Aorta (tissue), 5 donors: Measurements from ENCODE around the gene CTTN. TPM values are rescaled to one million over a fixed set of nuclear protein-coding genes. Genes with fewer than 3 reads are reported as not detected.

Experiments used
- ATAC-seq: fragments of 200-7000 bp; cut with Tn5 transposase; one replicate; pipeline ENCODE4 v1.9.1; 2022; ENCODE audit warnings: moderate library complexity; ENCODE audit not compliant: low FRiP score
- DNase-seq, 2 donors: peaks; one replicate each; pipeline ENCODE4 v3.0.0-alpha.2; 2020
- H3K27ac ChIP-seq, 2 donors: one replicate each; pipeline ENCODE4 v1.5.1; 2013; ENCODE audit warnings: low read length in 2 of 2, mild to moderate bottlenecking in 2 of 2, moderate library complexity in 2 of 2, control low read depth in 1 of 2, inconsistent platforms in 1 of 2, low read depth in 1 of 2
- H3K27me3 ChIP-seq, 2 donors: one replicate each; pipeline ENCODE4 v1.6.1; 2013; ENCODE audit warnings: control low read depth in 1 of 2, low read length in 1 of 2, mild to moderate bottlenecking in 1 of 2, moderate library complexity in 1 of 2; ENCODE audit not compliant: insufficient read depth in 2 of 2, control insufficient read depth in 1 of 2
- H3K36me3 ChIP-seq, 2 donors: one replicate each; pipeline ENCODE4 v1.6.1; 2013; ENCODE audit warnings: control low read depth in 1 of 2, low read length in 1 of 2, mild to moderate bottlenecking in 1 of 2; ENCODE audit not compliant: insufficient read depth in 2 of 2, control insufficient read depth in 1 of 2
- H3K4me1 ChIP-seq, 2 donors: one replicate each; pipeline ENCODE4 v1.6.1; 2013; ENCODE audit warnings: low read length in 2 of 2, control low read depth in 1 of 2, mild to moderate bottlenecking in 1 of 2, moderate library complexity in 1 of 2; ENCODE audit not compliant: insufficient read depth in 2 of 2, control insufficient read depth in 1 of 2
- H3K4me3 ChIP-seq, 2 donors: one replicate each; pipeline ENCODE4 v1.5.1; 2013; ENCODE audit warnings: low read length in 2 of 2, control low read depth in 1 of 2, mild to moderate bottlenecking in 1 of 2
- H3K9me3 ChIP-seq: one replicate; pipeline ENCODE4 v1.6.1; 2013; ENCODE audit warnings: mild to moderate bottlenecking, low read length; ENCODE audit not compliant: control insufficient read depth
- WGBS, 2 donors: extraction: QIAGEN DNeasy Blood & Tissue Kit; methylation state at CpG; one replicate each; pipeline ENCODE4 v1.1.7; 2013; 5-methylcytosine and 5-hydroxymethylcytosine counted together
- intact Hi-C, 2 donors: fragments of 100-400 bp; cut with DNase I; formaldehyde crosslinking; loops; one replicate each; pipeline versions ENCODE4 v1.14.2 to v1.15.0; 2022
- polyA plus RNA-seq, 2 donors: library from polyadenylated mRNA; stranded (reverse); fragments of 200-250 nt; gene quantifications; one replicate each; pipeline ENCODE4 v1.2.3, GENCODE V29; 2013
- total RNA-seq, 2 donors: library from RNA; stranded (reverse); fragmentation: NEBNext Ultra II Directional; extraction: Animal tissue kit (Norgen Biotek cat#: 25700); gene quantifications; one replicate each; pipeline ENCODE4 v1.2.1, GENCODE V29; 2021
- donor health status: healthy with polysubstance abuse.
- donor health status: Bipolar disorder and iron deficiency.
- donor health status: DM: no; HTN: no; CAD: no.
- donor health status: DM: no; HTN: no; CAD: no.
- donor health status: DM: yes; HTN: yes; CAD: no.

CTTN gene
- total and polyA plus RNA-seq, 4 donors: 67.6 to 355 (median 285) TPM

DNA sequence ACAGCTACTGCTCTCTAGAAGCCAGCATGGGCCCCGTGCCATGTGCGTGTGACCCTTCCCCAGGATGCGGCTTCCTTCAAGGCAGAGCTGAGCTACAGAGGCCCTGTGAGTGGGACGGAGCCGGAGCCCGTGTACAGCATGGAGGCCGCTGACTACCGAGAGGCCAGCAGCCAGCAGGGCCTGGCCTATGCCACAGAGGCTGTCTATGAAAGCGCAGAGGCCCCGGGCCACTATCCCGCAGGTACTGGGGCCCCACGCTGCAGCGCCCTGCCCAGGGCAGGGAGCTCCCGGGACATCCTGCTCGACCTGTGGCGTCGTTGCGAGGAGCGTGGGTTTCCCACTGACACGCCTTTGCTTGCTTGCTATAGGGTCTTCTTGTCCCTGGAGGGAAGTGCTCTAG is 34.7 kb downstream of the CTTN start:
- Histone ChIP-seq H3K4me1 (no peaks in the 10 kb centered on the region), H3K4me3 (no peak overlapping the region), H3K36me3 (peaks cover 5 to 20% of the 10 kb centered on the region in 2 donors), H3K9me3 (no peaks in the 10 kb centered on the region), H3K27ac (no peak overlapping the region), H3K27me3 (no peaks in the 10 kb centered on the region)
- no peak for ATAC-seq
- 95% methylated on average over 17 to 20 of the region's 20 CpGs for WGBS, 2 donors
- intact Hi-C loops: no loop called here
- peak in 1 of 2 donors; percentile 46 for DNase-seq

DNA sequence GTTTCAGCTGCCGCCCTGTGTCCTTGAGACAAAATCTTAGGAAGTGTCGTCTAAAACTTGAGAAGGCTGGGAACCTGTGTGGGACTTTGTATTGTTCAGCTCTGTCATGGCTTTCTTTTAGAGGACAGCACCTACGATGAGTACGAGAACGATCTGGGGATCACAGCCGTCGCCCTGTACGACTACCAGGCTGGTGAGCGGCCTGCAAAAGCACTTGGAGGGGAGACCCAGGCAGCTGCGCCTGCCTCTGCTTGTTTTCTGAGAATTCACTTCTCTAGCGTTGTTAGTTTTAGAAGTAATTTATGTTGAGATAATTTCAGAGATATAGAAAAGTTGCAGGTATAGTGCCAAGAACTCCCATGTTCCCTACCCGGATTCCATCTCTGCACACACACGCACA is 35.2 kb downstream of the CTTN start:
- H3K4me3 ChIP-seq: no peak overlapping the region
- no peaks in the 10 kb centered on the region for H3K4me1 ChIP-seq
- WGBS, 2 donors: 85 to 90% methylated on average over 13 of the region's 13 CpGs
- H3K36me3 ChIP-seq: peaks cover 5 to 20% of the 10 kb centered on the region in 2 donors
- H3K9me3 ChIP-seq: no peaks in the 10 kb centered on the region
- DNase-seq (peak in 1 of 2 donors; percentile 16), ATAC-seq (no peak)
- H3K27ac ChIP-seq: no peak overlapping the region
- intact Hi-C loops: no loop called here
- no peaks in the 10 kb centered on the region for H3K27me3 ChIP-seq

DNA sequence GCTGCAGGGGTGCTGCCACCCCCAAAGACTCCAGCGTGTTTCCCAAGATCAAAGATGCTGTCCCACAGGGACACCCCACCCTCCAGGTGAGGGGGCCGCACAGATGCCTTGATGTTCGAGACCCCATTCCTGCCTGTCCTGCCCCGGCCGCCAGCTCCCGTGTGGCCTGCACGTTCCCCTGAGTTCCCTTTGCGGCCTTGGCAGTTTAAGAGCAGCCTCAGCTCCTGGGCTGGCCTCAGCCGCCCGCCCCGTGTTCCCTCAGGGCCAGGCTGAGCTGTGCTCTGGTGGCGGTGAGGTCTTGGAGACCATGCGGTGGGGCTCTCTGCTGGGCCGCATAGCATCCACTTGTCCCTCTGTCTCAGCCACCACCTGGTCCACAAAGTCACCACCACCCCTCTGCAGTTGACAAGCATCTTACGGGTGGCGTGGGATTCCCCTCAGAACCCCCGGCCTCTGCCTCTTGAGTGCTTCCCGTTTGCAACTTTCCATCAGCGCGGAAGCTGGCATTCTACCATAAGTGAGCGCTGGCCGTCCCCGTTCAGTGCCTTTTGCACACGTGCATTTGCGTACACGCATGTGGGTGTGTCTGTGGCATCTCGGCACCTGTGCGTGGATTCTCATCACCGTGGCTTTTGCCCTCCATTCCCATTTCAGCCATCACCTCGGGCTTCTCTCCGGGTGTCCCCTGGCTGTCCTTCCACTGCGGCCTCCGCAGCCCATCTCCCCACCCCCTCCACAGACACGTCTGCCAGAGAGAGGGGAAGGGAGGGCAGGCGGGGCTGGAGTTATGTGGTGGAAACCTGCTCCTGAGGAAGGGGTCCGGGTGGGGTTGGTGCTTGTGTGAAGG is 35.9 kb downstream of the CTTN start:
- no peak overlapping the region for H3K27ac ChIP-seq
- WGBS, 2 donors: 89 to 91% methylated on average over 36 of the region's 36 CpGs
- no peak overlapping the region for H3K4me3 ChIP-seq
- no peaks in the 10 kb centered on the region for H3K27me3 ChIP-seq
- DNase-seq (peak in 1 of 2 donors; percentile 32), ATAC-seq (no peak)
- no peaks in the 10 kb centered on the region for H3K4me1 ChIP-seq
- no peaks in the 10 kb centered on the region for H3K9me3 ChIP-seq
- intact Hi-C loops: no loop called here
- peaks cover 5 to 20% of the 10 kb centered on the region in 2 donors for H3K36me3 ChIP-seq

DNA sequence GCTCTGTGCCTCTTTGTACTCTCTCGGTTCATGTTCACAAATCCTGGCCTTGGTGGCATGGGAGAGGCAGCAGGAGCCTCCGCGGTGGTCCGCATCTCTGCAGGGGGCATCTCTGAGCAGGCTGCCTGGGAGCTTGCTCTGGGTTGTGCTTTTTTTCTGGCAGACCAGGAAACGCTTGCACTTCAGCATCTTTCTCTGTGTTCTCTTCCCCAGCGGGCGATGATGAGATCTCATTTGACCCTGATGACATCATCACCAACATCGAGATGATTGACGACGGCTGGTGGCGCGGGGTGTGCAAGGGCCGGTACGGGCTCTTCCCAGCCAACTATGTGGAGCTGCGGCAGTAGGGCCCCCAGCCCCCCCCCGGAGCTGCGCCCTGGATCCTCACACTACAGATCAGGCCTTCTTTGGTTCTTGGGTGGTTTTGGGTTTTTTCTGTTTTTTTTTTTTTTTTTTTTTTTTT is 36.5 kb downstream of the CTTN start:
- H3K9me3 ChIP-seq: no peaks in the 10 kb centered on the region
- no peak overlapping the region for H3K27ac ChIP-seq
- intact Hi-C loops: no loop called here
- H3K36me3 ChIP-seq: peaks cover 5 to 16% of the 10 kb centered on the region in 2 donors
- DNase-seq (no peak), ATAC-seq (no peak)
- no peaks in the 10 kb centered on the region for H3K4me1 ChIP-seq
- 80 to 87% methylated on average over 17 of the region's 17 CpGs for WGBS, 2 donors
- H3K4me3 ChIP-seq: no peak overlapping the region
- no peaks in the 10 kb centered on the region for H3K27me3 ChIP-seq

DNA sequence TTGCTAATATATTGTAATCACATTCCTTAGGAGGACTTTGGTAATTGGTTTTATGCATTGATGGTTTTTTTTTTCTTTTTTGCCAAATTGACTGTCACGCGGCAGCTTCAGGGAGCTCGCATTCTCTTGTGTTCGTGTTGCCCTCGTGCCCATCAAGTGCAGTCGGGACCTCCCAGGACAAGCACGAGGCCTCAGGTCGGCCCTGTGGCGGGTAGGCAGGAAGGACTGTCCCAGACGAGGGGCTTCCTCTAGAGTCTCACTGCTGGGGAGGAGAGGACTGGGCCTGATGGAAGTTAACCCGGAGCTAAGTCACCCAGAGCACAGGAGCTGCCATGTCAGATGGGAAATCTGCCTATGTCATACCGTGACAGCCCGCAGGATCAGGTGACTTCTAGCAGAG is 37.0 kb downstream of the CTTN start:
- intact Hi-C loops: no loop called here
- 93% methylated on average over 13 of the region's 13 CpGs for WGBS, 2 donors
- no peaks in the 10 kb centered on the region for H3K4me1 ChIP-seq
- no peak overlapping the region for H3K27ac ChIP-seq
- no peak for ATAC-seq
- no peak for DNase-seq
- no peaks in the 10 kb centered on the region for H3K27me3 ChIP-seq
- H3K9me3 ChIP-seq: no peaks in the 10 kb centered on the region
- H3K36me3 ChIP-seq: peaks cover 5 to 16% of the 10 kb centered on the region in 2 donors
- no peak overlapping the region for H3K4me3 ChIP-seq

DNA sequence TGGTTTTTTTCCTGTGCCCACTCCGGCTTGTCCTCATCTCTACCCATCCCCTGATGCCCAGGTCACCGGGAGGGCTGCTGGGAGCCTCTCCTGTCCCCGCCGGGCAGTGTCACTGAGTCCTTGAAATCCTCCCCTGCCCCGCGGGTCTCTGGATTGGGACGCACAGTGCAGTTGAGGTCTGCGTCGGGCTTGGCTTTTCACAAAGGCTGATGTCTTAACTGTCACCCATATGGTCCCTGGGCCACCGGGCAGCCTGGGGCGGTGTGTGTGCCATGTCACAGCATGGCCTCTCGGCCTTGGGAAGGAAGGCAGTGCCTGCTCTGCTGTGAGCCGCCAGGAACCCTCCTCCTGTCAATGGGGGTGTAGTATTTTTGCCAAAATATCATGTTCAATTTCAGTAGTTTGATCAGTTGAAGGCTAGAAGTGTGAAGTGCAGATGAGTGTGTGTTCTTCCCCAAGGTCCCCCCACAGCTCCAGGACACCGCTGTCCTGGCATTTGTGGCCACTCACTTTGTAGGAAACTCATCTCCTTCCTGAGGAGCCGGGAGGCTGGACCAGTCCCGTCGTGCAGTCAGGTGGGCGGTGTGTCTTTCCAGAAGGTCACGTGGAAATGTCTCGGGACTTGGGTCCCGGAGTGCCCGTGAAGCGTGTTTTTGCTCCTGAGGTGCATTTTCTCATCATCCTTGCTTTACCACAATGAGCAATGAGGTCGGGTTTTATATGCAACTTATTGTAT is 37.6 kb downstream of the CTTN start:
- Histone ChIP-seq H3K36me3 (peaks cover 5 to 16% of the 10 kb centered on the region in 2 donors), H3K27me3 (no peaks in the 10 kb centered on the region), H3K27ac (no peak overlapping the region), H3K4me3 (no peak overlapping the region), H3K9me3 (no peaks in the 10 kb centered on the region), H3K4me1 (no peaks in the 10 kb centered on the region)
- intact Hi-C loops: no loop called here
- ATAC-seq (no peak), DNase-seq (no peak)
- 88 to 89% methylated on average over 24 of the region's 24 CpGs for WGBS, 2 donors

DNA sequence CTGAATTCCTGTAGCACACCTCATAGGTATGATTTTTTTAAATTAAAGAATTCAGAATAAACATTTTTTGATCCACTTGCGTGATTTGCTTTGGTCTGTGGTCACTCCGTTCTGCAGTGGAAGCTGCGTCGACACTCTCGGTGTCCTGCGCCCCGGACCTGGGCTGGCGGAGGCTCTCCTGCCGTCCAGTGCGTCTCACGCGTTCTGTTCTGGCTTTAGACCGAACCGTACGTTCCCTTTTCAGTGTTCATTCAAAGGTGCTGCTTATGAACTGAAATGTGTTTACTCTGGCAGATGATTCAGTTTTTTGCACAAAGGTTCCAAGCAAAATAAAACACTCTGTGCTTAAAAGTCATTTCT is 38.2 kb downstream of the CTTN start:
- no peaks in the 10 kb centered on the region for H3K27me3 ChIP-seq
- H3K36me3 ChIP-seq: peaks cover 5 to 16% of the 10 kb centered on the region in 2 donors
- ATAC-seq (no peak), DNase-seq (no peak)
- intact Hi-C loops: no loop called here
- no peak overlapping the region for H3K4me3 ChIP-seq
- H3K27ac ChIP-seq: no peak overlapping the region
- no peaks in the 10 kb centered on the region for H3K4me1 ChIP-seq
- 17 to 18% methylated on average over 15 of the region's 15 CpGs for WGBS, 2 donors
- H3K9me3 ChIP-seq: no peaks in the 10 kb centered on the region

DNA sequence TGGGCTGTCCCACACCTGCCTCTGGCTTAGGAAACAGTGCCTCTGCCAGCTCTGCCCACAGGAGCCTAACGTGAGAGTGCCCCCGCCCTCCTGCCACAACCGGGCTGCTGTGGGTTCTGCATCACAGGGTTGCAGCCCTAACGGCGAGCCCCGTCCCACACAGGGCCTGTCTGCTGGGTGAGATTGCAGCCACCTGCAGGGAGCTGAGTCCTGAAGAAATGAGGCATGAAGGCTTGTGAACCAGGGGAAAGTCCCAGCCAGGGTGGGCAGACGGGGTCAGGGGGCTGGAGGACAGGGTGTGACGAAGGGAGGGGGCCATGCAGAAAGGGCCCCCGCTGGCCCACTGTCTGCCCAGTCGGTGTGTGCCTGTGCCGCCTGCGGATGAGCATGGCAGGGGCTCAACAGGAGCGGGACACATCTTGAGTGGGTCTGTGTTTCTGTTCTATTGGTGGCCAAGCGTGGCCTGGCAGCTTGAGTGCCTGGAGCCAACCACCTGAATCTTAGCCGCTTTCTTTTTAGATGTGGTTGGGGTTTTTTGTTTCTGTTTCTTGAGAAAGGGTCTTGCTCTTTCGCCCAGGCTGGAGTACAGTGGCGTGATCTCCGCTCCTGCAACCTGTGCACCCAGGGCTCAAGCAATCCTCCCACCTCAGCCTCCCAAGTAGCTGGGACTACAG is 38.9 kb downstream of the CTTN start:
- 90 to 93% methylated on average over 18 of the region's 18 CpGs for WGBS, 2 donors
- no peaks in the 10 kb centered on the region for H3K9me3 ChIP-seq
- peaks cover 5 to 14% of the 10 kb centered on the region in 2 donors for H3K36me3 ChIP-seq
- no peaks in the 10 kb centered on the region for H3K4me1 ChIP-seq
- intact Hi-C loops: no loop called here
- H3K27me3 ChIP-seq: no peaks in the 10 kb centered on the region
- ATAC-seq (no peak), DNase-seq (no peak)
- no peak overlapping the region for H3K4me3 ChIP-seq
- H3K27ac ChIP-seq: no peak overlapping the region
